CD4-positive, alpha-beta T cell treated with Interleukin-21 for 1 hour (primary cell): ENCODE results near the gene ZC3H8.
"Not testable (repeated sequence)": the region's sequence is repeated elsewhere in the genome, so short reads cannot be mapped to it uniquely, and the experiment has no call there.

ENCODE experiments used
- DNase-seq: peaks from one replicate; pipeline ENCODE4 v3.0.0-alpha.2; 2020

The ZC3H8 gene

GRCh38 chr2:112254466-112255240 lies at the start of gene ZC3H8:
Gene ZC3H8, minus strand, starts transcription at chr2:112255042. Its CDS starts 61 bp downstream, at chr2:112254981.
- peak; percentile 96 for DNase-seq

GRCh38 chr2:112304298-112304941 lies 49.6 kb upstream of the ZC3H8 start:
- DNase-seq = no peak

GRCh38 chr2:112301973-112302372 lies 47.1 kb upstream of the ZC3H8 start:
- no peak for DNase-seq

- DNase-seq = no peak
Observed at GRCh38 chr2:112301171-112301584, 46.3 kb upstream of the ZC3H8 start.

- DNase-seq = no peak
Observed at GRCh38 chr2:112296407-112296806, 41.6 kb upstream of the ZC3H8 start.

GRCh38 chr2:112295407-112296078 lies 40.7 kb upstream of the ZC3H8 start:
- DNase-seq = no peak

GRCh38 chr2:112293636-112294401 lies 39.0 kb upstream of the ZC3H8 start:
- DNase-seq = no peak

GRCh38 chr2:112290648-112291047 lies 35.8 kb upstream of the ZC3H8 start:
- DNase-seq = no peak

- DNase-seq = no peak
Observed at GRCh38 chr2:112290088-112290487, 35.2 kb upstream of the ZC3H8 start.

- not testable (repeated sequence) for DNase-seq
Observed at GRCh38 chr2:112283535-112283934, 28.7 kb upstream of the ZC3H8 start.

GRCh38 chr2:112282066-112282465 lies 27.2 kb upstream of the ZC3H8 start:
- not testable (repeated sequence) for DNase-seq

- peak; percentile 20 for DNase-seq
Observed at GRCh38 chr2:112277596-112278220, 22.9 kb upstream of the ZC3H8 start.

GRCh38 chr2:112276954-112277353 lies 22.1 kb upstream of the ZC3H8 start:
- no peak for DNase-seq

GRCh38 chr2:112275887-112276773 lies 21.3 kb upstream of the ZC3H8 start:
- peak; percentile 86 for DNase-seq

GRCh38 chr2:112275311-112275886 lies 20.6 kb upstream of the ZC3H8 start, which contains the start of gene ZC3H6:
Gene ZC3H6, plus strand, starts transcription at chr2:112275597. Its CDS starts 398 bp downstream, at chr2:112275995.
- peak; percentile 99 for DNase-seq

GRCh38 chr2:112273349-112273748 lies 18.5 kb upstream of the ZC3H8 start:
- no peak for DNase-seq

- no peak for DNase-seq
Observed at GRCh38 chr2:112272669-112273068, 17.8 kb upstream of the ZC3H8 start.

GRCh38 chr2:112268547-112268946 lies 13.7 kb upstream of the ZC3H8 start:
- DNase-seq = no peak

GRCh38 chr2:112262876-112263275 lies 8.0 kb upstream of the ZC3H8 start:
- no peak for DNase-seq

- no peak for DNase-seq
Observed at GRCh38 chr2:112260295-112260625, 5.4 kb upstream of the ZC3H8 start.
